Measurements from ENCODE around the gene SRP19. TPM values are rescaled to one million over a fixed set of nuclear protein-coding genes. Genes with fewer than 3 reads are reported as not detected.

SRP19 gene
- total RNA-seq, 1 donor from 2014 or later: 61.5 TPM

Other genes with a start within 250 kb of the SRP19 start
- gene APC, start 123.4 kb upstream of the SRP19 start, total RNA-seq: 60.3 and 77.1 TPM in 2 replicates
- gene REEP5, start 60.9 kb downstream of the SRP19 start, total RNA-seq: 56.9 and 83.9 TPM in 2 replicates
- gene DCP2, start 115.5 kb downstream of the SRP19 start, total RNA-seq: 39.7 and 71.9 TPM in 2 replicates